Gastroesophageal sphincter (tissue), 3 donors: ENCODE data around the gene GOLGA6L9.
"Not testable (repeated sequence)": the region's sequence is repeated elsewhere in the genome, so short reads cannot be mapped to it uniquely, and the experiment has no call there.

ENCODE experiments used
- EP300 ChIP-seq: sonication (generic); formaldehyde crosslinking; IDR thresholded peaks from one replicate; pipeline ENCODE4 v1.6.1; 2017; ENCODE audit warnings: antibody characterized with exemption, mild to moderate bottlenecking
- POLR2A ChIP-seq, 2 donors: fragments of 450-650 bp; IDR thresholded peaks; one replicate each; pipeline ENCODE4 v1.6.1; 2017; ENCODE audit warnings: antibody characterized with exemption in 2 of 2, mild to moderate bottlenecking in 2 of 2, moderate library complexity in 1 of 2
- POLR2AphosphoS5 ChIP-seq: sonication (generic); formaldehyde crosslinking; IDR thresholded peaks from one replicate; pipeline ENCODE4 v1.6.1; 2017; ENCODE audit warnings: antibody characterized with exemption
- TF ChIP-seq, protein P1 (sequence below), 4 experiments: fragments of 200-600 bp in 2 of 4; fragments of 450-650 bp in 2 of 4; sonication (generic) in 1 of 4; IDR thresholded peaks; one replicate each; pipeline ENCODE4 v1.5.1; 2017 to 2019; ENCODE audit warnings: antibody characterized with exemption in 4 of 4, mild to moderate bottlenecking in 2 of 4, moderate library complexity in 2 of 4

DNA sequence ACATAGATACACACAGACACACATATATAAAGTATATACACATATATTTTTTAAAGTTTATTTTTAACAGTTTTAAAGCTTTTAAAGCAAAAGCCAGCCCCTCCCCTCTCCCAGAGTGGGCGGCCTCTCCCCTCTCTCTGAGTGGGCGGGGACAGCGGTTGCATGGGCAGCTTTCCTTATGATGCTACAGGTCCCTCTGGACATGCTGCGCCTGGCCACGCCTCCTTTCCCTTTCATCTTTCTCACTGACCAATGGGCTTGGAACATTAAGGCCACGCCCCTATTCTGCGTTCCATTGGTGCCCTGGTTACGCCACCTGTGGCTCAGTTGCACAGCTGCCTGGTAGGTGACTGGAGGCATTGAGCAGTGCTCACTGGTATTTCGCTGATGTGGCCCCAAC is at the start of gene GOLGA6L9:
- TF ChIP-seq, protein P1, sequence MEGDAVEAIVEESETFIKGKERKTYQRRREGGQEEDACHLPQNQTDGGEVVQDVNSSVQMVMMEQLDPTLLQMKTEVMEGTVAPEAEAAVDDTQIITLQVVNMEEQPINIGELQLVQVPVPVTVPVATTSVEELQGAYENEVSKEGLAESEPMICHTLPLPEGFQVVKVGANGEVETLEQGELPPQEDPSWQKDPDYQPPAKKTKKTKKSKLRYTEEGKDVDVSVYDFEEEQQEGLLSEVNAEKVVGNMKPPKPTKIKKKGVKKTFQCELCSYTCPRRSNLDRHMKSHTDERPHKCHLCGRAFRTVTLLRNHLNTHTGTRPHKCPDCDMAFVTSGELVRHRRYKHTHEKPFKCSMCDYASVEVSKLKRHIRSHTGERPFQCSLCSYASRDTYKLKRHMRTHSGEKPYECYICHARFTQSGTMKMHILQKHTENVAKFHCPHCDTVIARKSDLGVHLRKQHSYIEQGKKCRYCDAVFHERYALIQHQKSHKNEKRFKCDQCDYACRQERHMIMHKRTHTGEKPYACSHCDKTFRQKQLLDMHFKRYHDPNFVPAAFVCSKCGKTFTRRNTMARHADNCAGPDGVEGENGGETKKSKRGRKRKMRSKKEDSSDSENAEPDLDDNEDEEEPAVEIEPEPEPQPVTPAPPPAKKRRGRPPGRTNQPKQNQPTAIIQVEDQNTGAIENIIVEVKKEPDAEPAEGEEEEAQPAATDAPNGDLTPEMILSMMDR (IDR thresholded peaks at IDR 0.05): not testable (repeated sequence)
- TF ChIP-seq EP300; POLR2AphosphoS5; POLR2A (IDR thresholded peaks at IDR 0.05): not testable (repeated sequence)
